Osteocyte (in vitro differentiated cells): ENCODE measurements around the gene CCL19. TPM values are rescaled to one million over a fixed set of nuclear protein-coding genes. Genes with fewer than 3 reads are reported as not detected.

Source experiments
- DNase-seq: peaks from one replicate; pipeline ENCODE4 v3.0.0; 2021; ENCODE audit warnings: mixed read lengths; ENCODE audit not compliant: unreplicated experiment; ENCODE audit errors: extremely low spot score
- H3K27ac Mint-ChIP-seq: one replicate; pipeline ENCODE4 v1.8.0; 2021; ENCODE audit warnings: mild to moderate bottlenecking, mixed read lengths; ENCODE audit not compliant: unreplicated experiment
- H3K27me3 Mint-ChIP-seq: one replicate; pipeline ENCODE4 v1.8.0; 2021; ENCODE audit warnings: mixed read lengths; ENCODE audit not compliant: unreplicated experiment
- H3K36me3 Mint-ChIP-seq: one replicate; pipeline ENCODE4 v1.8.0; 2021; ENCODE audit warnings: mixed read lengths; ENCODE audit not compliant: unreplicated experiment
- H3K4me1 Mint-ChIP-seq: one replicate; pipeline ENCODE4 v1.8.0; 2021; ENCODE audit warnings: mixed read lengths; ENCODE audit not compliant: unreplicated experiment
- H3K4me3 Mint-ChIP-seq: one replicate; pipeline ENCODE4 v1.8.0; 2021; ENCODE audit warnings: mild to moderate bottlenecking, moderate library complexity, mixed read lengths; ENCODE audit not compliant: unreplicated experiment
- H3K9me3 Mint-ChIP-seq: one replicate; pipeline ENCODE4 v1.8.0; 2021; ENCODE audit warnings: mixed read lengths; ENCODE audit not compliant: unreplicated experiment
- CTCF ChIP-seq: fragments of 200-600 bp; sonication (generic); IDR thresholded peaks from 2 replicates; pipeline ENCODE4 v1.5.0; 2021; ENCODE audit warnings: antibody characterized with exemption, mild to moderate bottlenecking, moderate library complexity
- total RNA-seq: library from RNA; stranded (reverse); gene quantifications from 2 replicates; pipeline ENCODE4 v1.2.1, GENCODE V29; 2021

The CCL19 gene
- total RNA-seq, 1 donor from 2014 or later, result not detected

GRCh38 chr9:34656992-34657391, 34.1 kb downstream of the CCL19 start:
- no peak overlapping the region for H3K27ac Mint-ChIP-seq
- no peak for TF ChIP-seq CTCF
- no peak for DNase-seq
- no peak overlapping the region for H3K4me3 Mint-ChIP-seq
- H3K27me3 Mint-ChIP-seq, result no peaks in the 10 kb centered on the region
- peaks cover 32% of the 10 kb centered on the region for H3K4me1 Mint-ChIP-seq
- H3K36me3 Mint-ChIP-seq, result no peaks in the 10 kb centered on the region
- H3K9me3 Mint-ChIP-seq, result no peaks in the 10 kb centered on the region

GRCh38 chr9:34655394-34655793, 35.7 kb downstream of the CCL19 start:
- Mint-ChIP-seq H3K9me3 (no peaks in the 10 kb centered on the region), H3K4me3 (no peak overlapping the region), H3K4me1 (peaks cover 46% of the 10 kb centered on the region)

GRCh38 chr9:34654323-34655051, 36.6 kb downstream of the CCL19 start:
- no peak for TF ChIP-seq CTCF
- H3K9me3 Mint-ChIP-seq, result no peaks in the 10 kb centered on the region
- no peaks in the 10 kb centered on the region for H3K27me3 Mint-ChIP-seq
- peak; percentile 88 for DNase-seq
- peak overlapping the region; percentile 41 for H3K4me3 Mint-ChIP-seq
- peak overlapping the region; percentile 62 for H3K27ac Mint-ChIP-seq
- H3K36me3 Mint-ChIP-seq, result peaks cover 3% of the 10 kb centered on the region
- H3K4me1 Mint-ChIP-seq, result peaks cover 46% of the 10 kb centered on the region

More at GRCh38 chr9:34655394-34655793, 35.7 kb downstream of the CCL19 start:
- Mint-ChIP-seq H3K27me3 (no peaks in the 10 kb centered on the region), H3K27ac (peak overlapping the region; percentile 50), H3K36me3 (no peaks in the 10 kb centered on the region)
- no peak for DNase-seq
- TF ChIP-seq CTCF, result no peak

- no peak for DNase-seq
- TF ChIP-seq CTCF, result no peak
- Mint-ChIP-seq H3K27me3 (no peaks in the 10 kb centered on the region), H3K4me3 (peak overlapping the region; percentile 77), H3K9me3 (no peaks in the 10 kb centered on the region), H3K27ac (peak overlapping the region; percentile 78), H3K36me3 (peaks cover 10% of the 10 kb centered on the region), H3K4me1 (peaks cover 48% of the 10 kb centered on the region)
Observed at GRCh38 chr9:34653151-34654072, 37.7 kb downstream of the CCL19 start.

- DNase-seq, result no peak
- Mint-ChIP-seq H3K36me3 (peaks cover 12% of the 10 kb centered on the region), H3K27me3 (no peaks in the 10 kb centered on the region), H3K27ac (peak overlapping the region; percentile 78), H3K9me3 (no peaks in the 10 kb centered on the region), H3K4me1 (peaks cover 53% of the 10 kb centered on the region), H3K4me3 (peak overlapping the region; percentile 77)
- no peak for TF ChIP-seq CTCF
Observed at GRCh38 chr9:34652602-34653000, 38.5 kb downstream of the CCL19 start.
